ENCODE data around the gene HAO1. TPM values are rescaled to one million over a fixed set of nuclear protein-coding genes. Genes with fewer than 3 reads are reported as not detected.

The HAO1 gene
- total and polyA plus RNA-seq, 9 of the 15 experiments (the other 6 are each of a cell fraction or from before 2014, with no cell fraction given) = not detected

DNA sequence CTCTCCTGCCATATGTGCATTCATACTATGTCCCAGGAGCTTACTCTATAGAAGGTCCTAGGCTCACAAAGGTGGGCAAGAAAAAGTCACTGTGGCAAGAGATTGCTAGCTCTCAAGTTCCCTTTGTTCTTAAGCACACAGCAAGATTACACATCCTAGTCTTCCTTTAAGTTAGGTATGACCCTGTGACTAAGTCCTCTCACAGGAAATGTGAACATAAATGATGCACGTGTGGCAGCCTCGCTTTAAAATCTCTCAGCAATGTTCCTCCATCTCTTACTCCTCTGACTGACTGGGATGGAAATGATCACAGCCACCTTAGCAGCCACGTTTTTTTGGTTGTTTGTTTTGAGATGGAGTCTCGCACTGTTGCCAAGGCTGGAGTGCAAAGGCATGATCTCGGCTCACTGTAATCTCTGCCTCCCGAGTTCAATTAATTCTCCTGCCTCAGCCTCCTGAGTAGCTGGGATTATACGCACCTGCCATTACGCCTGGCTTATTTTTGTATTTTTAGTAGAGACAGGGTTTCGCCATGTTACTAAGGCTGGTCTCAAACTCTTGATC is 35.7 kb upstream of the HAO1 start (continued):
- TF ChIP-seq, protein P1, sequence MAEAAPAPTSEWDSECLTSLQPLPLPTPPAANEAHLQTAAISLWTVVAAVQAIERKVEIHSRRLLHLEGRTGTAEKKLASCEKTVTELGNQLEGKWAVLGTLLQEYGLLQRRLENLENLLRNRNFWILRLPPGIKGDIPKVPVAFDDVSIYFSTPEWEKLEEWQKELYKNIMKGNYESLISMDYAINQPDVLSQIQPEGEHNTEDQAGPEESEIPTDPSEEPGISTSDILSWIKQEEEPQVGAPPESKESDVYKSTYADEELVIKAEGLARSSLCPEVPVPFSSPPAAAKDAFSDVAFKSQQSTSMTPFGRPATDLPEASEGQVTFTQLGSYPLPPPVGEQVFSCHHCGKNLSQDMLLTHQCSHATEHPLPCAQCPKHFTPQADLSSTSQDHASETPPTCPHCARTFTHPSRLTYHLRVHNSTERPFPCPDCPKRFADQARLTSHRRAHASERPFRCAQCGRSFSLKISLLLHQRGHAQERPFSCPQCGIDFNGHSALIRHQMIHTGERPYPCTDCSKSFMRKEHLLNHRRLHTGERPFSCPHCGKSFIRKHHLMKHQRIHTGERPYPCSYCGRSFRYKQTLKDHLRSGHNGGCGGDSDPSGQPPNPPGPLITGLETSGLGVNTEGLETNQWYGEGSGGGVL (CRISPR knock-in tag; IDR thresholded peaks at IDR 0.05) = no peak
- TF ChIP-seq SIN3B (IDR thresholded peaks at IDR 0.05; ENCODE audit: low read depth) = no peak
- no peak for TF ChIP-seq ZKSCAN3 (CRISPR knock-in tag; IDR thresholded peaks at IDR 0.05)
- no peak for TF ChIP-seq HBP1 (CRISPR knock-in tag; IDR thresholded peaks at IDR 0.05)
- no peak for TF ChIP-seq ZBTB7A (IDR thresholded peaks at IDR 0.05; ENCODE audit: borderline replicate concordance, control insufficient read depth, low read depth, low read length)

- no peak overlapping the region for H3K4me2 ChIP-seq (ENCODE audit: insufficient read depth, low read length)
- H3K36me3 ChIP-seq (ENCODE audit: control insufficient read depth, insufficient read depth, low read length) = no peaks in the 10 kb centered on the region
- WGBS (ENCODE audit: insufficient coverage, low coverage, missing lambda C conversion rate) = 15% methylated on average over 4 of the region's 4 CpGs
- no peaks in the 10 kb centered on the region for H3K9me1 ChIP-seq (ENCODE audit: control insufficient read depth, insufficient read depth, low read length)
- ChIA-PET CTCF (ENCODE audit: low intra/inter-chr PET ratio) (no interaction called here), POLR2A (interaction anchor here (1.0 kb wide), 1 partner anchor 18 kb away, joined by 3 read pairs; no protein-coding TSS in a partner anchor)
- DNase-seq (ENCODE audit: extremely low read depth in 1 of 4, low spot score in 3 of 4) (no peak), ATAC-seq (no peak), FAIRE-seq (no peak)
- no peak overlapping the region for H3K9ac ChIP-seq (ENCODE audit: insufficient read depth in 1 of 2, low read depth in 2 of 2, low read length in 2 of 2)
- no peak overlapping the region for H3K27ac ChIP-seq (ENCODE audit: extremely low read depth, low read depth, low read length)
- H3K79me2 ChIP-seq (ENCODE audit: control insufficient read depth, insufficient read depth, low read length) = no peaks in the 10 kb centered on the region
- no peaks in the 10 kb centered on the region for H3K9me3 ChIP-seq (replicated peaks; ENCODE audit: control insufficient read depth, insufficient read depth, low read depth, low read length)
- BruUV-seq (replicated peaks) = no TSS peak
- H3K27me3 ChIP-seq (ENCODE audit: control insufficient read depth in 2 of 2, insufficient read depth in 2 of 2, low read length in 2 of 2) = no peaks in the 10 kb centered on the region
- H3K4me3 ChIP-seq = no peak overlapping the region
- in situ Hi-C loops (cut with MboI) = no loop called here
- H2AFZ ChIP-seq (ENCODE audit: low read depth, low read length) = no peak overlapping the region
- no peaks in the 10 kb centered on the region for H3K4me1 ChIP-seq (replicated peaks in 1 of 2; ENCODE audit: control insufficient read depth in 2 of 2, insufficient read depth in 2 of 2, low read length in 2 of 2)
- intact Hi-C loops (cut with micrococcal nuclease) = no loop called here
- H4K20me1 ChIP-seq (replicated peaks; ENCODE audit: control insufficient read depth, insufficient read depth, low read length) = no peaks in the 10 kb centered on the region
- TF ChIP-seq E2F3 (CRISPR knock-in tag; IDR thresholded peaks at IDR 0.05) (no peak), ZNF589 (CRISPR knock-in tag; IDR thresholded peaks at IDR 0.05; ENCODE audit: low read depth) (no peak), WHSC1 (IDR thresholded peaks at IDR 0.05; ENCODE audit: low read length) (no peak), VEZF1 (CRISPR knock-in tag; IDR thresholded peaks at IDR 0.05) (no peak), CEBPB (tag; IDR thresholded peaks at IDR 0.05) (peak; percentile 22; the same call in 1 of the 2 replicates)
- TF ChIP-seq, protein P2, sequence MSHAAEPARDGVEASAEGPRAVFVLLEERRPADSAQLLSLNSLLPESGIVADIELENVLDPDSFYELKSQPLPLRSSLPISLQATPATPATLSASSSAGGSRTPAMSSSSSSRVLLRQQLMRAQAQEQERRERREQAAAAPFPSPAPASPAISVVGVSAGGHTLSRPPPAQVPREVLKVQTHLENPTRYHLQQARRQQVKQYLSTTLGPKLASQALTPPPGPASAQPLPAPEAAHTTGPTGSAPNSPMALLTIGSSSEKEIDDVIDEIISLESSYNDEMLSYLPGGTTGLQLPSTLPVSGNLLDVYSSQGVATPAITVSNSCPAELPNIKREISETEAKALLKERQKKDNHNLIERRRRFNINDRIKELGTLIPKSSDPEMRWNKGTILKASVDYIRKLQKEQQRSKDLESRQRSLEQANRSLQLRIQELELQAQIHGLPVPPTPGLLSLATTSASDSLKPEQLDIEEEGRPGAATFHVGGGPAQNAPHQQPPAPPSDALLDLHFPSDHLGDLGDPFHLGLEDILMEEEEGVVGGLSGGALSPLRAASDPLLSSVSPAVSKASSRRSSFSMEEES (CRISPR knock-in tag; IDR thresholded peaks at IDR 0.05) = no peak
Observed at GRCh38 chr20:7974785-7975435, 34.7 kb upstream of the HAO1 start.

Measured in K562 (cell line).